H1 (cell line): ENCODE measurements around the gene C1orf21. TPM values are rescaled to one million over a fixed set of nuclear protein-coding genes. Genes with fewer than 3 reads are reported as not detected.

Experiments used
- CTCF ChIA-PET: fragments of 300-600 bp; sonication (Branson Sonifier 250); formaldehyde crosslinking; loops from one replicate; lab custom pipeline; 2021; ENCODE audit not compliant: partially characterized antibody; lab: Charles Lee
- POLR2A ChIA-PET: fragments of 300-600 bp; sonication (Branson Sonifier 250); formaldehyde crosslinking; loops from one replicate; lab custom pipeline; 2021; ENCODE audit warnings: inconsistent platforms; ENCODE audit not compliant: partially characterized antibody; lab: Charles Lee
- DNase-seq, 2 experiments: peaks; one replicate each; pipeline versions ENCODE4 v3.0.0 to v3.0.0-alpha.2; 2010 to 2022; ENCODE audit warnings: low spot score in 2 of 2, low read depth in 1 of 2, mixed read lengths in 1 of 2
- FAIRE-seq: peaks from 2 replicates; lab custom pipeline; 2011; peaks lifted over from hg19 to GRCh38; lab: Jason Lieb, UNC
- H2AFZ ChIP-seq: 2 replicates; pipeline ENCODE4 v1.8.1; 2012; ENCODE audit warnings: low read length, inconsistent platforms
- H2AK5ac ChIP-seq: 2 replicates; pipeline ENCODE4 v1.6.1; 2013; ENCODE audit warnings: low read depth, low read length
- H2BK120ac ChIP-seq: replicated peaks from 2 replicates; pipeline ENCODE3; 2013; ENCODE audit warnings: low read depth, low read length, inconsistent platforms
- H2BK12ac ChIP-seq: 2 replicates; pipeline ENCODE4 v1.6.1; 2013; ENCODE audit warnings: low read depth, low read length
- H2BK15ac ChIP-seq: 2 replicates; pipeline ENCODE4 v1.6.1; 2013; ENCODE audit warnings: low read length
- H2BK20ac ChIP-seq: 2 replicates; pipeline ENCODE4 v1.6.1; 2013; ENCODE audit warnings: low read length
- H2BK5ac ChIP-seq: 2 replicates; pipeline ENCODE4 v1.6.1; 2013; ENCODE audit warnings: low read depth, low read length
- H3K14ac ChIP-seq: 2 replicates; pipeline ENCODE4 v1.6.1; 2013; ENCODE audit warnings: inconsistent platforms; ENCODE audit not compliant: insufficient read length
- H3K18ac ChIP-seq: 2 replicates; pipeline ENCODE4 v1.6.1; 2013; ENCODE audit warnings: low read length; ENCODE audit errors: extremely low read depth
- H3K23ac ChIP-seq: 2 replicates; pipeline ENCODE4 v1.6.1; 2013; ENCODE audit warnings: inconsistent platforms; ENCODE audit not compliant: insufficient read length
- H3K23me2 ChIP-seq: 2 replicates; pipeline ENCODE4 v1.6.1; 2013; ENCODE audit warnings: low read depth, low read length
- H3K27ac ChIP-seq: 2 replicates; pipeline ENCODE4 v1.6.1; 2011; ENCODE audit warnings: low read depth, low read length, inconsistent platforms
- H3K27me3 ChIP-seq, 4 experiments: replicated peaks in 1 of 4; 1 replicate in 1 of 4; 2 replicates in 3 of 4; pipeline versions ENCODE4 v1.6.1 to v1.8.1; 2011 to 2013; ENCODE audit warnings: low read length in 3 of 4, mild to moderate bottlenecking in 3 of 4, inconsistent platforms in 2 of 4, mixed read lengths in 2 of 4, moderate library complexity in 1 of 4; ENCODE audit not compliant: control insufficient read depth in 3 of 4, insufficient read depth in 3 of 4; ENCODE audit errors: extremely low read depth in 1 of 4
- H3K36me3 ChIP-seq, 4 experiments: 2 replicates each; pipeline versions ENCODE4 v1.6.1 to v1.8.1; 2011 to 2013; ENCODE audit warnings: mild to moderate bottlenecking in 4 of 4, low read length in 3 of 4, moderate library complexity in 2 of 4, control low read depth in 1 of 4, inconsistent platforms in 1 of 4; ENCODE audit not compliant: insufficient read depth in 4 of 4, control insufficient read depth in 2 of 4
- H3K4ac ChIP-seq: replicated peaks from 2 replicates; pipeline ENCODE3; 2013; ENCODE audit warnings: low read length, low read depth, mixed read lengths, inconsistent platforms; ENCODE audit not compliant: insufficient read length
- H3K4me1 ChIP-seq, 4 experiments: replicated peaks in 1 of 4; 1 replicate in 1 of 4; 2 replicates in 3 of 4; pipeline versions ENCODE4 v1.6.1 to v1.8.1; 2011 to 2013; ENCODE audit warnings: low read length in 3 of 4, inconsistent platforms in 2 of 4, mixed read lengths in 1 of 4; ENCODE audit not compliant: insufficient read depth in 4 of 4, control insufficient read depth in 3 of 4
- H3K4me2 ChIP-seq, 2 experiments: 2 replicates each; pipeline versions ENCODE4 v1.6.1 to v1.8.1; 2011 to 2013; ENCODE audit warnings: low read depth in 2 of 2, low read length in 2 of 2, control low read depth in 1 of 2, inconsistent platforms in 1 of 2, mild to moderate bottlenecking in 1 of 2; ENCODE audit not compliant: insufficient read depth in 1 of 2
- H3K4me3 ChIP-seq, 4 experiments: fragments of 200-600, 300-600 bp in 1 of 4; sonication (generic), shearing (Covaris generic), sonication (Bioruptor Twin) in 1 of 4; 2 replicates each; pipeline versions ENCODE4 v1.5.1 to v1.8.1; 2011 to 2016; ENCODE audit warnings: low read length in 4 of 4, low read depth in 3 of 4, control low read depth in 2 of 4, inconsistent platforms in 2 of 4, mild to moderate bottlenecking in 2 of 4, mixed read lengths in 1 of 4, moderate library complexity in 1 of 4; ENCODE audit not compliant: insufficient read depth in 2 of 4; ENCODE audit errors: extremely low read depth in 1 of 4
- H3K56ac ChIP-seq: replicated peaks from 2 replicates; pipeline ENCODE3; 2013; ENCODE audit warnings: low read depth, mild to moderate bottlenecking, mixed read lengths, low read length, inconsistent platforms; ENCODE audit not compliant: insufficient read length
- H3K79me1 ChIP-seq: 2 replicates; pipeline ENCODE4 v1.6.1; 2013; ENCODE audit warnings: low read depth, low read length, control low read depth
- H3K79me2 ChIP-seq, 2 experiments: 2 replicates each; pipeline versions ENCODE4 v1.6.1 to v1.8.1; 2012 to 2013; ENCODE audit warnings: low read length in 2 of 2, mild to moderate bottlenecking in 2 of 2, inconsistent platforms in 1 of 2; ENCODE audit not compliant: insufficient read depth in 2 of 2, control insufficient read depth in 1 of 2
- H3K9ac ChIP-seq, 4 experiments: replicated peaks in 1 of 4; 1 replicate in 1 of 4; 2 replicates in 3 of 4; pipeline versions ENCODE4 v1.6.1 to v1.8.1; 2011 to 2013; ENCODE audit warnings: low read depth in 3 of 4, low read length in 3 of 4, control low read depth in 2 of 4, mild to moderate bottlenecking in 2 of 4, moderate library complexity in 2 of 4, inconsistent platforms in 1 of 4; ENCODE audit errors: extremely low read depth in 1 of 4
- H3K9me3 ChIP-seq, 2 experiments: 2 replicates each; pipeline versions ENCODE4 v1.6.1 to v1.8.1; 2012 to 2013; ENCODE audit warnings: mild to moderate bottlenecking in 2 of 2, moderate library complexity in 2 of 2, control low read depth in 1 of 2, inconsistent platforms in 1 of 2, low read depth in 1 of 2, low read length in 1 of 2, mixed read lengths in 1 of 2; ENCODE audit not compliant: insufficient read depth in 2 of 2
- H4K20me1 ChIP-seq, 2 experiments: replicated peaks in 1 of 2; 2 replicates each; pipeline versions ENCODE3 to v1.8.1; 2011 to 2013; ENCODE audit warnings: inconsistent platforms in 2 of 2, low read length in 2 of 2, mild to moderate bottlenecking in 1 of 2; ENCODE audit not compliant: insufficient read depth in 2 of 2, control insufficient read depth in 1 of 2
- H4K5ac ChIP-seq: 2 replicates; pipeline ENCODE4 v1.6.1; 2013; ENCODE audit warnings: low read length, low read depth, mixed read lengths, inconsistent platforms; ENCODE audit not compliant: insufficient read length
- H4K8ac ChIP-seq: 2 replicates; pipeline ENCODE4 v1.8.0; 2013; ENCODE audit warnings: mild to moderate bottlenecking, moderate library complexity, low read length, inconsistent platforms; ENCODE audit not compliant: insufficient read depth; ENCODE audit errors: extremely low read depth
- H4K91ac ChIP-seq: replicated peaks from 2 replicates; pipeline ENCODE3; 2013; ENCODE audit warnings: low read length, mixed read lengths, inconsistent platforms; ENCODE audit not compliant: insufficient read length
- CEBPB ChIP-seq: IDR thresholded peaks from 2 replicates; pipeline ENCODE4 v1.6.1; 2012; ENCODE audit warnings: low read depth, low read length
- FOSL1 ChIP-seq: IDR thresholded peaks from 2 replicates; pipeline ENCODE4 v1.6.1; 2011; ENCODE audit warnings: mild to moderate bottlenecking, low read depth, low read length, moderate library complexity; ENCODE audit not compliant: insufficient read depth
- GABPA ChIP-seq: IDR thresholded peaks from 2 replicates; pipeline ENCODE4 v1.6.1; 2011; ENCODE audit warnings: mild to moderate bottlenecking, low read length, moderate library complexity, borderline replicate concordance; ENCODE audit not compliant: insufficient read depth
- HDAC6 ChIP-seq: IDR thresholded peaks from one replicate; pipeline ENCODE4 v1.7.1; 2012; ENCODE audit warnings: low read depth, mild to moderate bottlenecking, inconsistent platforms, low read length, moderate library complexity
- RAD21 ChIP-seq, 2 experiments: IDR thresholded peaks in 1 of 2; conservative IDR thresholded peaks in 1 of 2; 2 replicates each; pipeline ENCODE4 v1.6.1; 2011; ENCODE audit warnings: low read depth in 2 of 2, low read length in 2 of 2, improper control_type of control experiment in 1 of 2, inconsistent platforms in 1 of 2, mild to moderate bottlenecking in 1 of 2, moderate library complexity in 1 of 2
- RNF2 ChIP-seq: fragments of 200-900, 300-1000 bp; sonication (generic); IDR thresholded peaks from 2 replicates; pipeline ENCODE4 v1.7.1; 2016; ENCODE audit warnings: borderline replicate concordance, low read depth, mild to moderate bottlenecking, antibody characterized with exemption, low read length; ENCODE audit not compliant: poor library complexity, severe bottlenecking; ENCODE audit errors: missing control alignments
- SAP30 ChIP-seq: fragments of 300-600 bp; sonication (generic); IDR thresholded peaks from 2 replicates; pipeline ENCODE4 v1.7.1; 2012; ENCODE audit warnings: low read length, moderate library complexity, mild to moderate bottlenecking, inconsistent platforms; ENCODE audit not compliant: insufficient read depth, insufficient replicate concordance
- SIN3A ChIP-seq, 2 experiments: IDR thresholded peaks in 1 of 2; conservative IDR thresholded peaks in 1 of 2; 2 replicates each; pipeline ENCODE4 v1.6.1; 2011 to 2012; ENCODE audit warnings: low read length in 2 of 2, improper control_type of control experiment in 1 of 2, low read depth in 1 of 2, mild to moderate bottlenecking in 1 of 2
- SP2 ChIP-seq: IDR thresholded peaks from 2 replicates; pipeline ENCODE4 v1.6.1; 2012; ENCODE audit warnings: mild to moderate bottlenecking, low read length, inconsistent platforms
- SUZ12 ChIP-seq: fragments of 200-600 bp; sonication (generic); IDR thresholded peaks from 2 replicates; pipeline ENCODE4 v1.6.1; 2012; ENCODE audit warnings: mild to moderate bottlenecking, inconsistent platforms, low read length, moderate library complexity, mixed read lengths
- WGBS, 2 experiments: shearing (Covaris generic) in 1 of 2; methylation state at CpG; one replicate each; pipeline versions ENCODE4 v1.1.6 to v1.1.7; 2013 to 2015; ENCODE audit warnings: low lambda C conversion rate in 2 of 2, mixed read lengths in 2 of 2, inconsistent platforms in 1 of 2, low coverage in 1 of 2, missing lambda C conversion rate in 1 of 2; ENCODE audit not compliant: insufficient replicate concordance in 2 of 2, insufficient coverage in 1 of 2, insufficient read length in 1 of 2; ENCODE audit errors: extremely low coverage in 1 of 2, missing lambda C conversion rate in 1 of 2; 5-methylcytosine and 5-hydroxymethylcytosine counted together
- polyA plus RNA-seq, 7 experiments: library from polyadenylated mRNA; depleted of rRNA in 3 of 7; stranded (reverse) in 5 of 7; unstranded in 2 of 7; fragments of >200 nt in 5 of 7; fragments of 200-250 nt in 2 of 7; gene quantifications; 1 replicate in 5 of 7; 2 replicates in 1 of 7; 4 replicates in 1 of 7; pipeline versions ENCODE4 v1.2.1 to v1.2.3, GENCODE V29; 2011 to 2013; ENCODE audit warnings: missing spikeins in 2 of 7, mixed read lengths in 2 of 7
- total RNA-seq: library from RNA; stranded (reverse); fragmentation: NEBNext Ultra II Directional; extraction: Animal tissue kit (Norgen Biotek cat#: 25700); gene quantifications from 2 replicates; pipeline ENCODE4 v1.2.1, GENCODE V29; 2021

The C1orf21 gene
- total and polyA plus RNA-seq, 2 of the 8 experiments (the other 6 are each of a cell fraction or from before 2014, with no cell fraction given), result 16.6 to 51.0 TPM

GRCh38 chr1:184504040-184504954 lies 117.5 kb downstream of the C1orf21 start:
- ChIA-PET CTCF (interaction anchor here (1.0 kb wide), 1 partner anchor 8 kb away, joined by 3 read pairs; no protein-coding TSS in a partner anchor), POLR2A (interaction anchor here (1.3 kb wide), 1 partner anchor 13 kb away, joined by 3 read pairs; no protein-coding TSS in a partner anchor)
- 84% methylated on average over 16 of the region's 16 CpGs; no CpG with 5 or more reads in 1 of the 2 experiments for WGBS, 2 experiments
- Histone ChIP-seq H3K18ac (no peak overlapping the region), H3K9ac (no peak overlapping the region), H3K36me3 (no peaks in the 10 kb centered on the region; a peak in 1 of 8 replicates), H3K4ac (no peak overlapping the region), H2BK15ac (no peak overlapping the region), H2BK5ac (no peak overlapping the region), H3K56ac (no peak overlapping the region), H4K91ac (no peak overlapping the region), H3K23ac (no peak overlapping the region), H2BK20ac (no peak overlapping the region), H2AFZ (no peak overlapping the region), H3K4me2 (no peak overlapping the region), H2AK5ac (no peak overlapping the region), H2BK12ac (no peak overlapping the region), H3K4me3 (no peak overlapping the region), H3K27me3 (no peaks in the 10 kb centered on the region), H3K27ac (0 out of 2 replicates have a peak overlapping the region, but pooled peaks have one; percentile 16), H3K79me1 (peaks cover 3% of the 10 kb centered on the region; the same call in 1 of the 2 replicates), H4K5ac (no peak overlapping the region), H3K9me3 (no peaks in the 10 kb centered on the region), H4K20me1 (no peaks in the 10 kb centered on the region), H3K4me1 (peaks cover 1 to 14% (median 11%) of the 10 kb centered on the region in 4 experiments; a peak in 6 of 7 replicates), H2BK120ac (no peak overlapping the region), H3K79me2 (peaks cover 8 to 49% of the 10 kb centered on the region in 2 experiments), H4K8ac (no peak overlapping the region), H3K14ac (no peak overlapping the region), H3K23me2 (no peaks in the 10 kb centered on the region)
- DNase-seq (no peak), FAIRE-seq (no peak)
- no peak for TF ChIP-seq SP2
- TF ChIP-seq RAD21 (IDR thresholded peaks at IDR 0.05 in 1 of 2, conservative IDR thresholded peaks at IDR 0.05 in 1 of 2; ENCODE audit: low read depth in 2 of 2, low read length in 2 of 2), result no peak
- TF ChIP-seq FOSL1, result no peak
- no peak for TF ChIP-seq CEBPB
- no peak for TF ChIP-seq GABPA
- no peak for TF ChIP-seq SAP30
- no peak for TF ChIP-seq HDAC6
- no peak for TF ChIP-seq SUZ12
- TF ChIP-seq RNF2, result no peak
- TF ChIP-seq SIN3A (conservative IDR thresholded peaks at IDR 0.05 in 1 of 2, IDR thresholded peaks at IDR 0.05 in 1 of 2; ENCODE audit: low read depth in 1 of 2, low read length in 2 of 2), result no peak
